SIG-M5 treated with dmso at 0.1 percent for 504 hours (cell line): ENCODE data around the gene PKNOX2.
A peak's percentile ranks its signal among the peaks of the same experiment; 100 is the strongest.
"Not testable (repeated sequence)": the region's sequence is repeated elsewhere in the genome, so short reads cannot be mapped to it uniquely, and the experiment has no call there.

ENCODE experiments used
- DNase-seq: peaks from one replicate; lab custom pipeline; 2025; ENCODE audit not compliant: unreplicated experiment; lab: John Stamatoyannopoulos, UW

The PKNOX2 gene

GRCh38 chr11:125201525-125202141 is 37.1 kb downstream of the PKNOX2 start:
- no peak for DNase-seq

GRCh38 chr11:125202362-125202880 is 37.9 kb downstream of the PKNOX2 start:
- DNase-seq = no peak

- no peak for DNase-seq
Measured at GRCh38 chr11:125202977-125203376, 38.4 kb downstream of the PKNOX2 start.

- no peak for DNase-seq
Measured at GRCh38 chr11:125207866-125208425, 43.4 kb downstream of the PKNOX2 start.

GRCh38 chr11:125210066-125210465 is 45.5 kb downstream of the PKNOX2 start:
- no peak for DNase-seq

GRCh38 chr11:125211191-125211947 is 46.8 kb downstream of the PKNOX2 start:
- DNase-seq = no peak

- no peak for DNase-seq
Measured at GRCh38 chr11:125211948-125212340, 47.4 kb downstream of the PKNOX2 start.

- no peak for DNase-seq
Measured at GRCh38 chr11:125214601-125215565, 50.3 kb downstream of the PKNOX2 start.

GRCh38 chr11:125215976-125216375 is 51.4 kb downstream of the PKNOX2 start:
- DNase-seq = no peak

- DNase-seq = no peak
Measured at GRCh38 chr11:125218336-125218735, 53.8 kb downstream of the PKNOX2 start.

- no peak for DNase-seq
Measured at GRCh38 chr11:125221461-125221860, 56.9 kb downstream of the PKNOX2 start.

- DNase-seq = no peak
Measured at GRCh38 chr11:125222494-125222893, 57.9 kb downstream of the PKNOX2 start.

- DNase-seq = not testable (repeated sequence)
Measured at GRCh38 chr11:125223161-125223560, 58.6 kb downstream of the PKNOX2 start.

GRCh38 chr11:125223901-125224361 is 59.4 kb downstream of the PKNOX2 start:
- DNase-seq = no peak

- no peak for DNase-seq
Measured at GRCh38 chr11:125224391-125225021, 60.0 kb downstream of the PKNOX2 start.

GRCh38 chr11:125225401-125225800 is 60.9 kb downstream of the PKNOX2 start:
- DNase-seq = no peak

GRCh38 chr11:125226031-125226430 is 61.5 kb downstream of the PKNOX2 start:
- no peak for DNase-seq

- no peak for DNase-seq
Measured at GRCh38 chr11:125226706-125227105, 62.2 kb downstream of the PKNOX2 start.

GRCh38 chr11:125227151-125227550 is 62.6 kb downstream of the PKNOX2 start:
- DNase-seq = peak; percentile 29

- no peak for DNase-seq
Measured at GRCh38 chr11:125228445-125228844, 63.9 kb downstream of the PKNOX2 start.
